ENCODE data around the gene ANKRD6.
A peak's percentile ranks its signal among the peaks of the same experiment; 100 is the strongest.

Gene ANKRD6

DNA sequence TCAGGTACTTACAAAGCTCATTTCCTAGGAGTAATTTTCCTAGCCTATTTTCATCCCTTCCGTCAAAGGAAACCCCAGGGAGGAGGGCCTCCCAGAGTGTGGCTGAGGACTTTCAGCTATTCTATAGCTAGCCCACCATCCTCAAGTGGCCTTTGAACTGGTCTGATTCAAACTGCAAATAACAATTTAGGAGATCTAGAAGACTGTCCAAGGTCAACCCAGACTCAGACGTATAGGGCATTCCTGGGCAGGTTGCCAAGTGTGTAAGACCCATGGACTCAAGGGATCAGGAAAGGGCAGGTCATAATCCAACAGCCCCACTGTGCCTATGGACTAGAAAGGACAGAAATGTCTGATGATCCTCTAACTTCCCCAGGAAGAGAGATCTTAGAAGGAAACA is 18.7 kb upstream of the ANKRD6 start:
- TF ChIP-seq CTCF (conservative IDR thresholded peaks at IDR 0.05): no peak

DNA sequence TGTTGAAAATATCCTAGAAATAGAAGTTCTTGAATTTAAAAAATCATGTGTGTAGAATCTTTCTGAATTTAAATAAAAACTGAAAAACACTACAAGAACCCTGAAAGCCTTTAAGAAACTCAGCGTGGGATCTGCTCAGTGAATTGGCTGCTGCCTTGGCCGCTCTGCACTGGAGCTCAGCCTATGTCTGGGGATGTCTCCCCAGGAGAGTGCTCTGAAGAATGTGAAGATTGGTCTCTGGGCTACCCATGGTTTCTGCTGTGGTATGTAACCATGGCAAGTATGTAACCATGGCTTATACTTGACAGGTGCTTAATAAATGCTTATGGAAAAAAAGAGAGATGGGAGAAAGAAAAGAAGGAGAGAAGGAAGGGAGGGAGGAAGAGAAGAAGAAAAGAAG is 17.8 kb upstream of the ANKRD6 start:
- no peak overlapping the region for H3K27ac ChIP-seq
- no peak for TF ChIP-seq CTCF (conservative IDR thresholded peaks at IDR 0.05)

More for the DNA sequence above, 18.7 kb upstream of the ANKRD6 start:
- H3K27ac ChIP-seq: peak overlapping the region; percentile 94

DNA sequence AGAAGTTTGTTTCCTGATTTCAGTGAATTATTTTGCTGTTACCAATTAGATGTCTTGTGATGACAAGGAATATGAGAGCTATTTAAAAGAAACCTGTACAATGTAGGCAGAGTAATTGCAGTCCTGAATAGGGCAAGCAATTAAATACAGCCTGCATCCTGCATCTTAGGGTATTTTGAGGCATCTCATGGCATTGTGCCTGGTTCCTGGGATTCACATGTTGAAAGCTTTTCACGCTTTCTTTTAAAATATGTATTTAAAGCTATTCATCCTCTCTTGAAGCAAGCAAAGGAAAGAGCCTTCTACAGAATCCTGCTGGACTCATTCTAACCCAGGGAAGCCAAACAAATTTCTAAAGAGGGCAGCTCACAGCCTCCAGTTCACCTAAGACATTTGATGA is 16.2 kb upstream of the ANKRD6 start:
- TF ChIP-seq CTCF (conservative IDR thresholded peaks at IDR 0.05): no peak
- H3K27ac ChIP-seq: no peak overlapping the region

GRCh38 chr6:89430201-89430962 is 2.6 kb upstream of the ANKRD6 start:
- H3K27ac ChIP-seq: no peak overlapping the region
- no peak for TF ChIP-seq CTCF (conservative IDR thresholded peaks at IDR 0.05)

DNA sequence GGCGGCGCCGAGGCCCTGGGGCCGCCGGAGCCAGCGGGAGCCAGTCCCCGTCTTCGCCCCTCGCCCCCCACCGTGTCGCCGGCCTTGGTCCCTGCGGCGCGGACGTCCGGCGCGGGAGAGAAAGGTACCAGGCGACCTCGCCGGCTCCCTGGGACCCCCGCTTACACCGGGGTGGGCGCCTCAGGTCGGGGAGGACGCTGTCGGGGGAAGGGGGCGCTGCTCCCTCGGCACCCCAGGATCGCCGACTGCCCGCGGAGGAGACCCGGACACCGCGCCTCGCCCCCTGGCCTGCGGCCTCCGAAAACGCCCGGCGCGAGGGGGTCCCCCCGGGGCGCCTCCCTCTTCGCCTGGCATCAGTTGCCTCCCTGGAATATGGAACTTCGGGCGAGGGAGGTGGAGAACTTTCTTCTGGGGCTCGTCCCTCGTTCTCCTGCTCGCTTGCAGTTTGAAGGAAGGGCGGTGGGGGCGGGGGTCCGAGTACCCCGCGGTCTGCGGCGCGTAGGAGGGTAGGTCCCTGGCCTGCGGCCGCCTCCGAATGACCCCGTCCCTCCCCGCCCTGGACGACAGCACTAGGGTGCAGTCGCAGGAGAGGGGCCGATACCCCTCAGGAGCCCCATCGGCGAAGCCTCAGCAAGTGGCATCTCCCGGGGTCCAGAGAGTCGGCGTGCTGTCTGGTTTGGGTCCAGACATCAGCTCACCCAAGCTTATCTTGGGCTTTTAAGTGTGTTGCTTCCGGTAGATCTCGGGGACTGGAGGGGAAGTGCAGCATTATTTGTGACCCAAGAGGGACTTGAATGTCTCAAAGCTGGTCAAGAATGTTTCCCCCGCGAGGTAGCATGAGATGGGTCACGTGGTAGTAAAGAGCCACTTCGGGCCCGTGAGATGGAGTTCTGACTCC is 549 bp downstream of the ANKRD6 start:
- peak overlapping the region; percentile 86; the same call in 1 of the 2 replicates for H3K27ac ChIP-seq

GRCh38 chr6:89434150-89434499 is 1.2 kb downstream of the ANKRD6 start:
- TF ChIP-seq CTCF (conservative IDR thresholded peaks at IDR 0.05): no peak

More for the DNA sequence above, 549 bp downstream of the ANKRD6 start:
- peak; percentile 27 for TF ChIP-seq CTCF (conservative IDR thresholded peaks at IDR 0.05)

GRCh38 chr6:89434954-89435353 is 2.0 kb downstream of the ANKRD6 start:
- TF ChIP-seq CTCF (conservative IDR thresholded peaks at IDR 0.05): no peak

More at GRCh38 chr6:89434150-89434499, 1.2 kb downstream of the ANKRD6 start:
- peak overlapping the region; percentile 86; the same call in 1 of the 2 replicates for H3K27ac ChIP-seq

More at GRCh38 chr6:89434954-89435353, 2.0 kb downstream of the ANKRD6 start:
- peak overlapping the region; percentile 86 for H3K27ac ChIP-seq
